HG03457 (cell line): ENCODE results near the gene CHAD.

Source experiments
- ATAC-seq: cut with Tn5 transposase; IDR thresholded peaks from one replicate; pipeline ENCODE4 v1.9.1; 2021; ENCODE audit warnings: moderate number of reproducible peaks; ENCODE audit not compliant: unreplicated experiment

The CHAD gene, protein sequence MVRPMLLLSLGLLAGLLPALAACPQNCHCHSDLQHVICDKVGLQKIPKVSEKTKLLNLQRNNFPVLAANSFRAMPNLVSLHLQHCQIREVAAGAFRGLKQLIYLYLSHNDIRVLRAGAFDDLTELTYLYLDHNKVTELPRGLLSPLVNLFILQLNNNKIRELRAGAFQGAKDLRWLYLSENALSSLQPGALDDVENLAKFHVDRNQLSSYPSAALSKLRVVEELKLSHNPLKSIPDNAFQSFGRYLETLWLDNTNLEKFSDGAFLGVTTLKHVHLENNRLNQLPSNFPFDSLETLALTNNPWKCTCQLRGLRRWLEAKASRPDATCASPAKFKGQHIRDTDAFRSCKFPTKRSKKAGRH

DNA sequence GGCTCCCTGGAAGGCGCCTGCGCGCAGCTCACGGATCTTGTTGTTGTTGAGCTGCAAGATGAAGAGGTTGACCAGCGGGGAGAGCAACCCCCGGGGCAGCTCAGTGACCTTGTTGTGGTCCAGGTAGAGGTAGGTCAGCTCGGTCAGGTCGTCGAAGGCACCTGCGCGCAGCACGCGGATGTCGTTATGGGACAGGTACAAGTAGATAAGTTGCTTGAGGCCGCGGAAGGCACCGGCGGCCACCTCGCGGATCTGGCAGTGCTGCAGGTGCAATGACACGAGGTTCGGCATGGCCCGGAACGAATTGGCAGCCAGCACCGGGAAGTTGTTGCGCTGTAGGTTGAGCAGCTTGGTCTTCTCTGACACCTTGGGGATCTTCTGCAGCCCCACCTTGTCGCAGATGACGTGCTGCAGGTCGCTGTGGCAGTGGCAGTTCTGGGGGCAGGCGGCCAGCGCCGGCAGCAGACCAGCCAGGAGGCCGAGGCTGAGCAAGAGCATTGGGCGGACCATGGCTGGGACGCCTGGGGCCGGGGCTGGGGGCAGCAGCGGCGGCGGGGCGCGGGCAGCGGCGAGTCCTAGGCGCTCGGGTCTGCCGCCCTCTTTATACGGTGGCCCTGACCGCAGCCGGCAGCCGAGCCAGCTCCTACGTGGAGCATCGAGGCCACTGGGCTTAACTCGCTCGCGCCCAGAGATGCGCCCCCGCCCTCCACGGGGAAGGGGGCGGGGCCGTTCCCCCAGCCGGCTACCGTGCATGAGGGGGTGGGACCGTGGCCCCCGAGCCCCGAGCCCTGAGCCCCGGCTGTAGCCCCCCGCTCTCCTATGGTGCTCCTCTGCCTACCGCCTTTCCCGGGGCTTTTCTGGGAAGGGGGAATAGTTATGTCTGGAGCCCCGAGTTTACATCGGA lies at the start of gene CHAD:
CHAD (minus strand) TSS at position 577 of the 904 bp plus-strand sequence; CDS start at position 510, 67 bp downstream.
- ATAC-seq: no peak

GRCh38 chr17:50517504-50518383 lies 49.1 kb upstream of the CHAD start:
- no peak for ATAC-seq

GRCh38 chr17:50517011-50517410 lies 48.3 kb upstream of the CHAD start:
- ATAC-seq: no peak

GRCh38 chr17:50514936-50515702 lies 46.4 kb upstream of the CHAD start:
- ATAC-seq: no peak

DNA sequence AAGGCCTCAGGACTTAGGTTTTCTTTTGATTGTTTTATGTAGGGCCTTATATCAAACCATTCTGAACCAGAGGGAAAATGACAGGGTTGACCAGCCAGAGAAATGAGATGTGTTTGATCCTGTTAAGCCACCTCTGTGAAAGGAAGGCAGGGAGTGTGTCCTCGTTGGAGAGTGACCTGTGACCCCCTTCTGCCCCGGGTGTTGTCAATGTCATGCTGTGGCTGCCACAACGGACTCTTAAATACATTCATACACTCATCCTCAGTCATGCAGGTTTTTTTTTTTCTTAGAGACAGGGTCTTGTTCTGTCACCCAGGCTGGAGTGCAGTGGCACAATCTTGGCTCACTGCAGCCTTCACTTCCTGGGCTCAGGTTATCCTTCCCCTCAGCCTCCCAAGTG lies 45.7 kb upstream of the CHAD start:
- ATAC-seq: no peak

DNA sequence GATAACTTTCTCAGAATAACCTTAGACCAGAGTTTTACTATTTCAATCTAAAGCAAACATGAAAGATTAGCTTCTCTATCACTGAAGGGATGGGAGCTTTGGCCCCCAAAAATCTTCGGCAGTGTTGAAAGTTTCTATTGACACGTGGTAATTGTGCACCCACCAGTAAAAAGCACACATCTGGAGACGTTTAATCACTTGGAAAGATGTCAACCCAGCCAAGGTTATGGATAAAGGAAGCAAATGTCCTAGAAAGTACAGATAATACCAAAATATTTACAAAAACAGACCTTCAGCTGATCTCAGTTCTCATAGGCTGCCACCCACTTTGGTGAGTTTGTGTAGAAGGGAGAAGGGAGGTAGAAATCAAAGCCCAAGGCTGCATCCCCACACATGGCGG lies 44.8 kb upstream of the CHAD start:
- ATAC-seq: no peak

DNA sequence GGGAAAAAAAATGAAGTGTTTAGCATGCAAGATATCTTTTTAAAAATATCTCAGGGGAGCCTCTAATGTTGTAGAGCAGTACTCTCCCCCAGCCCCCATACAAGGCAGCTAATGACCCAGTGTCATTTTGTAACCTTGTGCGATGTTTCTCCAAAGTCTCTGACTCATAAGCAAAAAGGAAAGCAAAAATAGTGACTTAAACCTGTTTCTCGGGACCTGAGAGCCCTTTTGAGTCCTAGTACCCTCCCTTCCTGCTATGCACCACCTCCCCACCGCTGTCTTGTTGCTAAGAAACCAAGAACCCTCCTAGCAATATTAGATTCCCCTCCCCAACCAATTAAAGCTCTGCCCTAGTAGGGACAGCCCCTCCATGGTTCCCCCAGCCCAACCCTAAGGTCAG lies 42.4 kb upstream of the CHAD start:
- peak; percentile 48 for ATAC-seq

DNA sequence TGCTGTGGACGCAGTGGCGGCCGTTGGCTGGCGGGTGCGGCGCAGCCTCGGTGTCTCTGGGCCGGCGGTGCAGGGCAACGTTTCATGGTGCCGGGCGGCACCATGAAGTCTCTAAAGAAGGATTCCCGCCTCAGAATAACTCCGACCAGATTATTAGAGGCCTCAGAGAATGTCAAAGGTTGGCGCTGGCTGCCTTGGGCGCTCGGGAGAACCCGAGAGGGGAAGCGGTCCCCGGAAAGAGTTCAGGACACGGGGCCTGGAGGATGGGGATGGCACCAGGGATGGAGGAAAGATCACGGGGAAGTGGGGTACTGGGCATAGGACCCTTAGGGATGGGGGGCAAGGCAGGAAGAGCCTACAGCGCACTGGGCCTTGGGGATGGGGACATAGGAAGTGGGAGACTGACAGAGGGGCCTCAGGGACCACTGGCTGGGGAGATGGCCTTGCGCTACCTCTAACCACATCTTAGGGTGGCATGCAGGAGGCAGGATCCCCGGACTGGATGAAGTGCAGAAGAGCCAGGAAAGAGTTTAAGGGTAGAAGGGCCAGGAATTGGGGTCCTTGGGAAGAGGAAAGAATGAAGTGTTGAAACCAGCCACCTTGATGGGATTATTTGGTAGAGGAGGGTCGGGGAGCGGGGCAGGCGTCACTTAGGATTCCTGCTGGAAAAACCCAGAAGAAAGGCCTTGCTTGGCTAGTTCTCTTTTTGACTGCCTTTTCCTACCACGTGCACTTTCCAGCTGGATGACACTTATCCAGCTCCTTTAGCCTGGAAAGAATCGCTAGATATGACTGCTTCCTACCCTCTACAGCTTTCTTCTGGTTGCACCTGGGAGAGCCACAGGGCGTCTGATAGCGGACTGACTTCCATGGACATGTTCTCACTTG lies 40.1 kb upstream of the CHAD start:
- no peak for ATAC-seq

GRCh38 chr17:50507871-50508572 lies 39.3 kb upstream of the CHAD start, which contains the start of gene MYCBPAP:
TSS of gene MYCBPAP (plus strand) at chr17:50508439. CDS start at chr17:50508675, 236 bp downstream.
- ATAC-seq: no peak

DNA sequence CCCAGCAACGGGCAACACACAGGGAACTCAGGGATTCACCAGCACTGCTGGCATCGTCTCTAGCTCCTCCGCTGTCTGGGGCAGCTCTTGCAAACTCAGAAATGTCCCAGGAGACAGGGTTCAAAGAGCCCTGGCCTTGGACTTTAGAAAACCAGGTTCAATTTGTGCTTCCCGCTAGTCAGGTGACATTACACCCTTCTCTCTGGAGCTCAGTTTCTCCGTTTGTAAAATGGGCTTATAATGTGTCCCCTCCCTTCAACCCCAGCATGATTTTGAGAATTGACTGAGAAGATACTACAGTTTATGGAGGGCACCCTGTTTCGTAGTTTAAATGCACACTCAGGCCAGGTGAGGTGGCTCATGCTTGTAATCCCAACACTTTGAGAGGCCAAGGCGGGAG lies 37.6 kb upstream of the CHAD start:
- ATAC-seq: no peak

DNA sequence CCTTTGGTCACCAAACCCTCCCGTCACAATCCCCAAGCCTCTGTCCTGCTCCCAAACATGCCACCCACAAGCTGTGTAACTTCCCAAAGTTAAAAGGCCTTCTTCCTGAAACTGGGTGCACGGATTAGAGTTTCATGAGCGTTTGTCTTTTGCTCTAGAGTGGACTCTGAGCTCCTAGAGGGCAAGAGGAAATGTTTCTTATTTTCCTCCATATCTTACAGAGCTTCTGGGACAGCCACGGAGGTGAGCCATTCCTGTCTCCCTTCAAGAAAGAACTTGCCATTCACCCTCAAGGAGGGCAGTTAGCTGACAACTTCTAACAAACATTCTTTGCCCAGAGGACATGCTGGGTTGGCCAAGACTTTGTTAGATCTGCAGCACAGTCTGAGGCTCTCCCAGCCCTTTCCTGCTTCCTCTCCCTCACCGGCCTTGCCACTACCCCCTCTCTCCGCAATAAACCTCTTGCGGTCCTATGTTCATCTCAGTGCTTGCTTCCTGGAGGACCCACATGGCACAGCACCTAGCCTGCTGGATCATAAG lies 37.0 kb upstream of the CHAD start:
- no peak for ATAC-seq

DNA sequence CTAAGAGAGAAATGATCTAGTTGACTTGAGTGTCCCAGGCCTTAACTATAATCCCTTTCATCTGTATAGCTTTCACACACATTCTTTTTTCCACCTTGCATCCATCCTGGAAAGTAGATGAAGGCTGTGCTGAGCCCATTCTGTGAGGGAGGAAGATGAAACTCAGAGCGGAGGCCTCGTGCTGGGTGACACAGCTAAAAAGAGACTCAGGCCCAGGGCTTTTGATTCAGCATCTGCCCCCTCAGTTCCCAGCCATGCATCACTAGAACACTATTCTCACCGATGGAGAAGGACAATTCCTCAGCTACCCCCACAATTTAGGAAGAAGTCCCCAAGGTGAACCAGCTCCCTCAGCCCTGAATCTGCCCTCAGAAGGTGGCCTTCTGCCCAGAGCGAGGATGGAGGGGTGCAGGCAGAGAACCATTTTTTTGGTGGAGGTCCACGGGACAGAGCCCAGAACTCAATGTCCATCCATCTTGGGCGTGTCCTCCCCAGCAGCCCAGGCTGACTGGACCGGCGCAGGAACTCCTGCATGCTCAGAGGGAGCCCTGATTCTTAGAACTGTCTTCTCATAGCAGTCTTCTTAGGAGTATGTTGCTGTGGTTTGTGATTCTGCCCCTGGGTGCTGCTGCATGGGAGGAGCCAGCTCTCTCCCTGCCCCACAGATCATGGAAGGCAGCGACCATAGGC lies 33.8 kb upstream of the CHAD start:
- no peak for ATAC-seq

- no peak for ATAC-seq
Measured at GRCh38 chr17:50501054-50501453, 32.4 kb upstream of the CHAD start.

- ATAC-seq: no peak
Measured at GRCh38 chr17:50499721-50500120, 31.0 kb upstream of the CHAD start.

- no peak for ATAC-seq
Measured at GRCh38 chr17:50499270-50499669, 30.6 kb upstream of the CHAD start.

DNA sequence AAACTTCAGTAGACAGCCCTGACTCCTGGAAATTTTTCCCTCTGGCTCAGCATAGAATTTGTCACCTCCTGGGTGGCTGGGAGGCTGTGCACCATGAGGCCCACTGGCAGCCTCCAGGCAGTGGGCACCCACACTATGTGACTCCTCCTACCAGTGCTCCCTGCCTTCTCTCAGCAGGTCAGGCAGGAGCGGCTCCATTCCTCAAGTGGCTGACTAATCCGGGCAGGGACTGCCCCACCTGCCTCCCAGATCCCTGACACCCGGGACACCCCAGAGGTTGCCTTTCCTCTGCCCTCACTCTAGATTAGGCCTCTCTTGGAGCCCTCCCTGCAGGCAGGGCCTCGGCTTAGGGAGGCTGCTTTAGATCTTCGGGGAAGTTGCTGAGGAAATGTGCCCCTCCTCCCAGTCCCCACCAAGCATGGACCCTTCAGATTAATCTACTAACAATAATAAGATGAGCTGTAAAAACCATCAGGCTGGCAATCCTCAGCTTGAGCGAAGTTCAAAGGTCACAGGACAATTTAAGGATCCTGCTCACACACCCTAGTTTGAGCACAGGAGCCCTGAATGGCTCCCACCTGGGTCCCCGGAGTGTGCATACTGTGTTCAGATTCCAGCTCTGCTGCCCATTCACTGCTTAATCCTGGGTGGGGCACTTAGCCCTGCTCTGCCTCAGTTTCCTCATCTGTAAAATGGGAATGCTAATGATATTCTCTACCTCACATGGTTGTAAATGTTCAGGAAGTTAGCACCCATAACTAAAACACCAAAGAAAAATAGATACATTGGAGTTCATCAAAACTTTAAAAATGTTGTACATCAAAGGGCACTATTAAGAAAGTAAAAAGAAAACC lies 29.6 kb upstream of the CHAD start:
- no peak for ATAC-seq

- no peak for ATAC-seq
Measured at GRCh38 chr17:50495918-50496317, 27.2 kb upstream of the CHAD start.
